ENCODE measurements around the gene CLDN20. TPM values are rescaled to one million over a fixed set of nuclear protein-coding genes. Genes with fewer than 3 reads are reported as not detected.

Gene CLDN20
- polyA plus RNA-seq, 1 of the 3 experiments (the other 2 are of a cell fraction): 0.07 TPM

- H3K4me1 ChIP-seq (ENCODE audit: control insufficient read depth in 1 of 2, insufficient read depth in 2 of 2, low read depth in 1 of 2, low read length in 1 of 2): peaks cover 0 to 26% of the 10 kb centered on the region in 2 experiments; a peak in 3 of 4 replicates
- peak overlapping the region in 1 of 2 experiments; percentile 11; a peak in 1 of 4 replicates for H3K27ac ChIP-seq (ENCODE audit: low read depth in 2 of 2, low read length in 1 of 2)
- H3K27me3 ChIP-seq (ENCODE audit: insufficient read depth): no peaks in the 10 kb centered on the region
- H4K20me1 ChIP-seq (ENCODE audit: insufficient read depth): no peaks in the 10 kb centered on the region
- no peak overlapping the region for H3K4me3 ChIP-seq (ENCODE audit: low read depth in 2 of 2, low read length in 1 of 2)
- H3F3A ChIP-seq (replicated peaks; ENCODE audit: insufficient read depth): peaks cover 6% of the 10 kb centered on the region
- H3K9me2 ChIP-seq: no peaks in the 10 kb centered on the region
- H3K9me3 ChIP-seq: no peaks in the 10 kb centered on the region
- TF ChIP-seq USF2 (IDR thresholded peaks at IDR 0.05; ENCODE audit: borderline replicate concordance, low read depth, low read length) (no peak), ELF1 (IDR thresholded peaks at IDR 0.05) (no peak), MXI1 (IDR thresholded peaks at IDR 0.05; ENCODE audit: low read depth, low read length) (no peak), FOSL2 (IDR thresholded peaks at IDR 0.05; ENCODE audit: borderline replicate concordance, low read depth) (no peak)
- WGBS (ENCODE audit: low lambda C conversion rate): 71% methylated on average over 9 of the region's 13 CpGs
- no peak for DNase-seq
- no peak overlapping the region for H2AFZ ChIP-seq (ENCODE audit: low read depth)
- CTCF ChIA-PET: interaction anchor here (1.1 kb wide), 1 partner anchor 12 kb away, joined by 3 read pairs; no protein-coding TSS in a partner anchor
- H3K36me3 ChIP-seq (replicated peaks in 1 of 2; ENCODE audit: control insufficient read depth in 1 of 2, insufficient read depth in 2 of 2, low read length in 1 of 2): peaks cover 61 to 84% of the 10 kb centered on the region in 2 experiments
- no peak overlapping the region for H3K9ac ChIP-seq
- H3K79me2 ChIP-seq (ENCODE audit: insufficient read depth): no peaks in the 10 kb centered on the region; the same call in 1 of the 2 replicates
- H3K4me2 ChIP-seq: no peak overlapping the region
- POLR2A ChIA-PET: no interaction called here
Measured at GRCh38 chr6:155256122-155256795, 7.6 kb upstream of the CLDN20 start.

GRCh38 chr6:155257796-155258195, 6.0 kb upstream of the CLDN20 start:
- no peak for DNase-seq
- H3K4me3 ChIP-seq (ENCODE audit: low read depth in 2 of 2, low read length in 1 of 2): no peak overlapping the region
- no peaks in the 10 kb centered on the region for H3K9me2 ChIP-seq
- ChIA-PET CTCF (interaction anchor here (0.9 to 5.1 kb wide), 6 partner anchors 10 to 582 kb away, joined by 3 to 36 read pairs (median 6); no protein-coding TSS in a partner anchor), POLR2A (no interaction called here)
- H3F3A ChIP-seq (replicated peaks; ENCODE audit: insufficient read depth): peaks cover 6% of the 10 kb centered on the region
- H3K79me2 ChIP-seq (ENCODE audit: insufficient read depth): peaks cover 1% of the 10 kb centered on the region; the same call in 1 of the 2 replicates
- no peaks in the 10 kb centered on the region for H3K27me3 ChIP-seq (ENCODE audit: insufficient read depth)
- H3K9me3 ChIP-seq: no peaks in the 10 kb centered on the region
- no peak overlapping the region for H3K4me2 ChIP-seq
- no peak overlapping the region for H3K9ac ChIP-seq
- TF ChIP-seq JUND (IDR thresholded peaks at IDR 0.05): no peak
- no peak for TF ChIP-seq YY1 (IDR thresholded peaks at IDR 0.05; ENCODE audit: low read depth)
- no peak for TF ChIP-seq GATA2 (CRISPR knock-in tag; IDR thresholded peaks at IDR 0.05)
- TF ChIP-seq GABPA (IDR thresholded peaks at IDR 0.05; ENCODE audit: low read depth): no peak
- TF ChIP-seq USF1 (IDR thresholded peaks at IDR 0.05; ENCODE audit: borderline replicate concordance, low read depth): no peak
- no peak for TF ChIP-seq NRF1 (IDR thresholded peaks at IDR 0.05; ENCODE audit: low read depth, low read length)
- TF ChIP-seq EZH2phosphoT487 (IDR thresholded peaks at IDR 0.05; ENCODE audit: borderline replicate concordance, low read depth): no peak
- TF ChIP-seq MAX (IDR thresholded peaks at IDR 0.05; ENCODE audit: low read depth): no peak
- TF ChIP-seq SMC3 (IDR thresholded peaks at IDR 0.05; ENCODE audit: low read depth, low read length): no peak
- no peak for TF ChIP-seq TCF12 (IDR thresholded peaks at IDR 0.05)
- no peak for TF ChIP-seq CTCF (IDR thresholded peaks at IDR 0.05)
- TF ChIP-seq SIN3A (IDR thresholded peaks at IDR 0.05; ENCODE audit: borderline replicate concordance, low read depth, low read length): no peak
- no peak for TF ChIP-seq NFIC (IDR thresholded peaks at IDR 0.05; ENCODE audit: borderline replicate concordance)
- TF ChIP-seq RAD21 (IDR thresholded peaks at IDR 0.05; ENCODE audit: low read length): no peak
- no peak for TF ChIP-seq POLR2AphosphoS5 (IDR thresholded peaks at IDR 0.05; ENCODE audit: low read depth, low read length)
- no peak for TF ChIP-seq RXRA (IDR thresholded peaks at IDR 0.05; ENCODE audit: borderline replicate concordance, low read depth)
- H2AFZ ChIP-seq (ENCODE audit: low read depth): no peak overlapping the region
- peaks cover 0 to 41% of the 10 kb centered on the region in 2 experiments; a peak in 3 of 4 replicates for H3K4me1 ChIP-seq (ENCODE audit: control insufficient read depth in 1 of 2, insufficient read depth in 2 of 2, low read depth in 1 of 2, low read length in 1 of 2)
- WGBS (ENCODE audit: low lambda C conversion rate): 93% methylated on average over 9 of the region's 9 CpGs
- H3K36me3 ChIP-seq (replicated peaks in 1 of 2; ENCODE audit: control insufficient read depth in 1 of 2, insufficient read depth in 2 of 2, low read length in 1 of 2): peaks cover 63 to 77% of the 10 kb centered on the region in 2 experiments
- no peaks in the 10 kb centered on the region for H4K20me1 ChIP-seq (ENCODE audit: insufficient read depth)
- peak overlapping the region in 1 of 2 experiments; percentile 53; a peak in 2 of 4 replicates for H3K27ac ChIP-seq (ENCODE audit: low read depth in 2 of 2, low read length in 1 of 2)

Measured in SK-N-SH (cell line).